Measurements from ENCODE around the gene PSAP. TPM values are rescaled to one million over a fixed set of nuclear protein-coding genes. Genes with fewer than 3 reads are reported as not detected.

The PSAP gene
- polyA plus RNA-seq, 2 of the 4 experiments (the other 2 are of a cell fraction): 690 to 1,519 TPM

- CTCF ChIA-PET: interaction anchor here (0.9 to 16.5 kb wide), 4 partner anchors 11 to 114 kb away, joined by 3 to 217 read pairs (median 6); no protein-coding TSS in a partner anchor
- ATAC-seq (no peak), DNase-seq (ENCODE audit: low read depth in 1 of 2, low spot score in 1 of 2) (no peak), FAIRE-seq (no peak)
- Histone ChIP-seq H3K4me2 (no peak overlapping the region), H3K4me1 (peaks cover 56% of the 10 kb centered on the region), H3K27ac (no peak overlapping the region), H3K4me3 (no peak overlapping the region), H3K9me3 (no peaks in the 10 kb centered on the region)
- WGBS (ENCODE audit: missing lambda C conversion rate): 49% methylated on average over 2 of the region's 2 CpGs
- POLR2A ChIA-PET: interaction anchor here (6.3 kb wide), 1 partner anchor 8 kb away, joined by 33 read pairs; the partner anchor contains the start of gene PSAP
- TF ChIP-seq NPAS2 (CRISPR knock-in tag; IDR thresholded peaks at IDR 0.05; ENCODE audit: borderline replicate concordance) (no peak), MYC (IDR thresholded peaks at IDR 0.05; ENCODE audit: borderline replicate concordance, low read length) (no peak), HOXA7 (CRISPR knock-in tag; IDR thresholded peaks at IDR 0.05) (no peak), ZFP36 (IDR thresholded peaks at IDR 0.05; ENCODE audit: borderline replicate concordance, partially characterized antibody) (no peak), PBX3 (IDR thresholded peaks at IDR 0.05) (no peak), CHD2 (IDR thresholded peaks at IDR 0.05; ENCODE audit: low read length, partially characterized antibody) (no peak), RARB (CRISPR knock-in tag; IDR thresholded peaks at IDR 0.05) (no peak), ESRRA (IDR thresholded peaks at IDR 0.05; ENCODE audit: borderline replicate concordance, low read length) (no peak), TFCP2L1 (CRISPR knock-in tag; IDR thresholded peaks at IDR 0.05) (no peak), TP53 (CRISPR knock-in tag; IDR thresholded peaks at IDR 0.05) (no peak), HDAC2 (IDR thresholded peaks at IDR 0.05) (no peak)
Measured at GRCh38 chr10:71842422-71842821, 8.6 kb downstream of the PSAP start.

DNA sequence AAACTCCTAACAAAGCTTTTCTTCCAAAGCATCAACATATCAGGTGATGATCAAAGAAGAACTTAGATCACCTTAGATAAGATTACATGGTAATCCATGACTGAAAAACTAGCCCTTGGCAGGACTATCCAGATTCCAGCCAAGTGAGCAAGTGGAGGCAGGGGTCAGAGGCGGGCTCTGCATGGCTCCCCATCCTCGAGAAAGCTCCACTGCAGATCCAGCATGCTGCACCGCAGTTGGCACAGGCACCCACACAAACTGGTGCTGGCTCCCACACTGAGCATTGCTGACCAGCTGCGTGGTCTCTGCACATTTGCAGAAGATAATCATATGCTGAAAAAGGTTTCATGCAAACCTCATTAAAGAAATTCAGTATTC, 10.1 kb downstream of the PSAP start:
- FAIRE-seq: no peak
- Histone ChIP-seq H3K4me1 (peaks cover 69% of the 10 kb centered on the region), H3K9me3 (no peaks in the 10 kb centered on the region), H3K4me3 (no peak overlapping the region), H3K4me2 (peak overlapping the region; percentile 53; the same call in 2 of the 3 replicates), H3K27ac (peak overlapping the region in 1 of 2 experiments; percentile 34; a peak in 2 of 6 replicates)
- no peak for DNase-seq (ENCODE audit: low read depth in 1 of 2, low spot score in 1 of 2)
- ChIA-PET CTCF (interaction anchor here (0.6 to 16.5 kb wide), 8 partner anchors 10 to 463 kb away, joined by 3 to 217 read pairs (median 4); partner anchors contain the start of gene PSAP), POLR2A (interaction anchor here (6.3 kb wide), 1 partner anchor 10 kb away, joined by 33 read pairs; the partner anchor contains the start of gene PSAP)
- 80% methylated on average over 4 of the region's 4 CpGs for WGBS (ENCODE audit: missing lambda C conversion rate)
- TF ChIP-seq SMC3 (IDR thresholded peaks at IDR 0.05): no peak
- TF ChIP-seq JUNB (IDR thresholded peaks at IDR 0.05): no peak
- TF ChIP-seq GATA3 (IDR thresholded peaks at IDR 0.05; ENCODE audit: borderline replicate concordance): no peak
- no peak for TF ChIP-seq RNF2 (IDR thresholded peaks at IDR 0.05; ENCODE audit: borderline replicate concordance, low read depth)
- no peak for TF ChIP-seq RFX5 (IDR thresholded peaks at IDR 0.05)
- no peak for TF ChIP-seq MAFK (IDR thresholded peaks at IDR 0.05; ENCODE audit: partially characterized antibody)
- TF ChIP-seq TP53 (CRISPR knock-in tag; IDR thresholded peaks at IDR 0.05): no peak
- TF ChIP-seq ZFP36 (IDR thresholded peaks at IDR 0.05; ENCODE audit: borderline replicate concordance, partially characterized antibody): no peak
- TF ChIP-seq MYC (IDR thresholded peaks at IDR 0.05; ENCODE audit: borderline replicate concordance, low read length): no peak
- TF ChIP-seq MAZ (IDR thresholded peaks at IDR 0.05; ENCODE audit: borderline replicate concordance, low read depth, low read length): no peak
- TF ChIP-seq ZC3H11A (IDR thresholded peaks at IDR 0.05): no peak
- TF ChIP-seq CTCF (IDR thresholded peaks at IDR 0.05): no peak
- no peak for ATAC-seq
